Neural progenitor cell (in vitro differentiated cells): ENCODE data around the gene KLHL25.

Experiments used
- CTCF ChIP-seq: fragments of 200-600 bp; sonication (generic); IDR thresholded peaks from 2 replicates; pipeline ENCODE4 v1.5.1; 2017; ENCODE audit warnings: antibody characterized with exemption, mild to moderate bottlenecking
- EZH2 ChIP-seq: fragments of 200-600 bp; sonication (generic); IDR thresholded peaks from 2 replicates; pipeline ENCODE4 v1.6.1; 2017; ENCODE audit warnings: antibody characterized with exemption, mild to moderate bottlenecking, moderate library complexity
- EZH2phosphoT487 ChIP-seq: fragments of 200-600 bp; sonication (generic); IDR thresholded peaks from 2 replicates; pipeline ENCODE4 v1.6.1; 2017; ENCODE audit warnings: antibody characterized with exemption

GRCh38 chr15:85819938-85820337 is 25.2 kb upstream of the KLHL25 start:
- TF ChIP-seq CTCF = no peak
- TF ChIP-seq EZH2phosphoT487 = no peak
- TF ChIP-seq EZH2 = no peak
